Endothelial cell of umbilical vein (primary cell): Measurements from ENCODE around the gene NWD2. TPM values are rescaled to one million over a fixed set of nuclear protein-coding genes. Genes with fewer than 3 reads are reported as not detected.

Experiments used
- BruUV-seq: library from RNA; stranded (reverse); fragments of 400-500 nt; replicated peaks from 2 replicates; lab custom pipeline; 2021; lab: Mats Ljungman, UMichigan
- CTCF ChIA-PET: fragments of 300-600, 350-600 bp; sonication (Branson Sonifier 250); formaldehyde crosslinking; loops from one replicate; lab custom pipeline; 2021; ENCODE audit warnings: antibody characterized with exemption, inconsistent platforms; lab: Charles Lee
- POLR2A ChIA-PET: fragments of 300-600, 350-600 bp; sonication (Branson Sonifier 250); formaldehyde crosslinking; loops from one replicate; lab custom pipeline; 2021; ENCODE audit warnings: antibody characterized with exemption, inconsistent platforms; lab: Charles Lee
- DNase-seq: peaks from one replicate; pipeline ENCODE4 v3.0.0-alpha.2; 2011; ENCODE audit warnings: low read depth, low spot score
- FAIRE-seq: peaks from 2 replicates; lab custom pipeline; 2011; peaks lifted over from hg19 to GRCh38; lab: Jason Lieb, UNC
- H2AFZ ChIP-seq: 2 replicates; pipeline ENCODE4 v1.6.0; 2012; ENCODE audit warnings: low read depth, low read length, control low read depth, inconsistent platforms
- H3K27ac ChIP-seq: 2 replicates; pipeline ENCODE4 v1.5.1; 2011; ENCODE audit warnings: low read depth, mild to moderate bottlenecking, control low read depth, low read length, moderate library complexity; ENCODE audit not compliant: insufficient read depth
- H3K27me3 ChIP-seq, 2 experiments: 2 replicates each; pipeline versions ENCODE4 v1.6.0 to v1.6.1; 2011; ENCODE audit warnings: low read length in 2 of 2, mixed read lengths in 1 of 2; ENCODE audit not compliant: control insufficient read depth in 2 of 2, insufficient read depth in 2 of 2
- H3K36me3 ChIP-seq, 2 experiments: 2 replicates in 1 of 2; 3 replicates in 1 of 2; pipeline ENCODE4 v1.5.1; 2011; ENCODE audit warnings: low read length in 2 of 2, mild to moderate bottlenecking in 1 of 2, moderate library complexity in 1 of 2; ENCODE audit not compliant: control insufficient read depth in 2 of 2, insufficient read depth in 2 of 2; ENCODE audit errors: extremely low read depth in 1 of 2
- H3K4me1 ChIP-seq: 3 replicates; pipeline ENCODE4 v1.5.1; 2011; ENCODE audit warnings: mild to moderate bottlenecking, low read length; ENCODE audit not compliant: control insufficient read depth, insufficient read depth; ENCODE audit errors: extremely low read depth
- H3K4me2 ChIP-seq: 2 replicates; pipeline ENCODE4 v1.6.1; 2011; ENCODE audit warnings: low read length, control low read depth, mixed read lengths; ENCODE audit not compliant: insufficient read depth
- H3K4me3 ChIP-seq, 3 experiments: fragments of 200-600 bp in 1 of 3; sonication (generic), shearing (Covaris generic) in 1 of 3; replicated peaks in 1 of 3; 2 replicates each; pipeline ENCODE4 v1.5.1; 2011 to 2016; ENCODE audit warnings: control low read depth in 3 of 3, low read length in 3 of 3, mild to moderate bottlenecking in 2 of 3, inconsistent platforms in 1 of 3, low read depth in 1 of 3, moderate library complexity in 1 of 3; ENCODE audit not compliant: insufficient read depth in 1 of 3
- H3K79me2 ChIP-seq: 2 replicates; pipeline ENCODE4 v1.6.0; 2012; ENCODE audit warnings: low read length, inconsistent platforms; ENCODE audit not compliant: control insufficient read depth, insufficient read depth
- H3K9ac ChIP-seq: replicated peaks from 2 replicates; pipeline ENCODE3; 2011; ENCODE audit warnings: low read length, control low read depth; ENCODE audit not compliant: insufficient read depth; ENCODE audit errors: extremely low read depth
- H3K9me1 ChIP-seq: replicated peaks from 3 replicates; pipeline ENCODE4 v1.6.0; 2011; ENCODE audit warnings: mild to moderate bottlenecking, low read length; ENCODE audit not compliant: control insufficient read depth, insufficient read depth; ENCODE audit errors: extremely low read depth
- H3K9me3 ChIP-seq: replicated peaks from 2 replicates; pipeline ENCODE4 v1.5.1; 2012; ENCODE audit warnings: low read length, inconsistent platforms; ENCODE audit not compliant: control insufficient read depth, insufficient read depth
- H4K20me1 ChIP-seq: replicated peaks from 2 replicates; pipeline ENCODE3; 2011; ENCODE audit warnings: mild to moderate bottlenecking, low read length; ENCODE audit not compliant: control insufficient read depth, insufficient read depth; ENCODE audit errors: extremely low read depth
- EZH2 ChIP-seq: IDR thresholded peaks from 2 replicates; pipeline ENCODE4 v1.6.1; 2012; ENCODE audit warnings: borderline replicate concordance, low read depth, mild to moderate bottlenecking, moderate library complexity, low read length, inconsistent platforms; ENCODE audit not compliant: severe bottlenecking
- FOS ChIP-seq: IDR thresholded peaks from 2 replicates; pipeline ENCODE4 v1.6.1; 2011; ENCODE audit warnings: mild to moderate bottlenecking, low read length, moderate library complexity, borderline replicate concordance; ENCODE audit not compliant: insufficient read depth
- GATA2 ChIP-seq: IDR thresholded peaks from 2 replicates; pipeline ENCODE4 v1.7.0; 2011; ENCODE audit warnings: low read depth, mild to moderate bottlenecking, moderate library complexity, mixed read lengths, low read length; ENCODE audit not compliant: insufficient read length, insufficient read depth
- JUN ChIP-seq: IDR thresholded peaks from 2 replicates; pipeline ENCODE4 v1.6.1; 2011; ENCODE audit warnings: borderline replicate concordance, low read depth; ENCODE audit not compliant: insufficient read length, insufficient read depth
- MYC ChIP-seq: IDR thresholded peaks from one replicate; pipeline ENCODE4 v1.6.1; 2011; ENCODE audit warnings: mild to moderate bottlenecking, low read depth, low read length
- POLR2A ChIP-seq: IDR thresholded peaks from 2 replicates; pipeline ENCODE4 v1.6.1; 2012; ENCODE audit warnings: low read depth, mild to moderate bottlenecking, control low read depth, low read length
- POLR2AphosphoS5 ChIP-seq: IDR thresholded peaks from 2 replicates; pipeline ENCODE4 v1.6.1; 2012; ENCODE audit warnings: low read depth, mild to moderate bottlenecking, control low read depth, low read length, moderate library complexity; ENCODE audit not compliant: insufficient read depth
- dilution Hi-C: fragments of 300-500 bp; cut with MboI; formaldehyde crosslinking; loops from one replicate; pipeline ENCODE4 v1.15.0; 2019; ENCODE audit warnings: low sequenced_read_pairs; ENCODE audit not compliant: extremely low pct_ligation_motif_present
- intact Hi-C: fragments of 100-400 bp; cut with micrococcal nuclease; formaldehyde crosslinking; loops from one replicate; pipeline ENCODE4 v1.10.0; 2022
- polyA plus RNA-seq, 4 experiments: library from polyadenylated mRNA; depleted of rRNA in 3 of 4; stranded (reverse) in 3 of 4; unstranded in 1 of 4; fragments of >200 nt; gene quantifications; 2 replicates each; pipeline versions ENCODE4 v1.2.1 to v1.2.3, GENCODE V29; 2011 to 2012; ENCODE audit warnings: missing spikeins in 1 of 4
- total RNA-seq: library from RNA; stranded (reverse); gene quantifications from 2 replicates; pipeline ENCODE4 v1.2.3, GENCODE V29; 2021
- TF ChIP-seq, protein P1 (sequence below): IDR thresholded peaks from 2 replicates; pipeline ENCODE4 v1.6.1; 2011; ENCODE audit not compliant: insufficient read depth, insufficient read length
- TF ChIP-seq, protein P2 (sequence below), 2 donors: IDR thresholded peaks; 1 replicate in 1 of 2; 2 replicates in 1 of 2; pipeline ENCODE4 v1.5.1; 2011; ENCODE audit warnings: low read length in 2 of 2, mild to moderate bottlenecking in 2 of 2, moderate library complexity in 2 of 2, control low read depth in 1 of 2, inconsistent platforms in 1 of 2, low read depth in 1 of 2; ENCODE audit not compliant: insufficient read depth in 1 of 2; ENCODE audit errors: extremely low read depth in 1 of 2

Gene NWD2
- total and polyA plus RNA-seq, 2 donors (not counting 3 experiments of a cell fraction or from before 2014, with no cell fraction given): not detected

DNA sequence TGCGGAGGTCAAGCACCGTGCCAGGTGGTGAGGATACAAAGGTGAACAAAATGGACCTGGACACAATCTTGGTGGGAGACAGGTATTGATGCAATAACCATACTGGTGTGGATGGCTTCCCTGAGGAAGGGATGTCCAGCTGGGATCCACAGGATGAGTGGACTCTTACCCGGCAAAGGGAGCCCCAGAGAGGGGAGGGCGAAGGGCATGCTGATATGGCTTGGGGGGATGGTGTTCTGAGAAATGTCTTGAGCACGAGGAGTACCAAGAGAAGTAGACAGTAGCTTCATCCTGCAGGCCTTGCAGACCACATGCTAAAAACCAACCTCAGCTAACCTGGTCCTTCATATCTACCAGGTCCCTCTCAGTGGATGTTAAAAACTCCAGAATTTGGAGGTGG is 220.8 kb downstream of the NWD2 start:
- no peaks in the 10 kb centered on the region for H3K79me2 ChIP-seq
- no peaks in the 10 kb centered on the region for H4K20me1 ChIP-seq
- no peak for FAIRE-seq
- H3K27me3 ChIP-seq: peaks cover 3 to 6% of the 10 kb centered on the region in 2 experiments
- H3K4me1 ChIP-seq: no peaks in the 10 kb centered on the region
- intact Hi-C loops (no loop called here), dilution Hi-C loops (no loop called here)
- H3K27ac ChIP-seq: no peak overlapping the region
- no peaks in the 10 kb centered on the region for H3K9me1 ChIP-seq
- CTCF ChIA-PET: interaction anchor here (1.2 to 1.4 kb wide), 2 partner anchors 8 to 12 kb away, joined by 3 to 5 read pairs; a partner anchor contains a TSS
- no peak overlapping the region for H3K4me3 ChIP-seq
- no peaks in the 10 kb centered on the region for H3K9me3 ChIP-seq
- H3K4me2 ChIP-seq: no peak overlapping the region
- no peak overlapping the region for H2AFZ ChIP-seq
- no peaks in the 10 kb centered on the region for H3K36me3 ChIP-seq
- DNase-seq: no peak
- POLR2A ChIA-PET: no interaction called here
- no peak overlapping the region for H3K9ac ChIP-seq
- no TSS peak for BruUV-seq
- TF ChIP-seq GATA2: no peak
- TF ChIP-seq FOS: no peak
- no peak for TF ChIP-seq POLR2A
- no peak for TF ChIP-seq MYC
- TF ChIP-seq JUN: no peak
- no peak for TF ChIP-seq POLR2AphosphoS5
- TF ChIP-seq, protein P1, sequence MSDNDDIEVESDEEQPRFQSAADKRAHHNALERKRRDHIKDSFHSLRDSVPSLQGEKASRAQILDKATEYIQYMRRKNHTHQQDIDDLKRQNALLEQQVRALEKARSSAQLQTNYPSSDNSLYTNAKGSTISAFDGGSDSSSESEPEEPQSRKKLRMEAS: no peak
- no peak for TF ChIP-seq EZH2
- TF ChIP-seq, protein P2, sequence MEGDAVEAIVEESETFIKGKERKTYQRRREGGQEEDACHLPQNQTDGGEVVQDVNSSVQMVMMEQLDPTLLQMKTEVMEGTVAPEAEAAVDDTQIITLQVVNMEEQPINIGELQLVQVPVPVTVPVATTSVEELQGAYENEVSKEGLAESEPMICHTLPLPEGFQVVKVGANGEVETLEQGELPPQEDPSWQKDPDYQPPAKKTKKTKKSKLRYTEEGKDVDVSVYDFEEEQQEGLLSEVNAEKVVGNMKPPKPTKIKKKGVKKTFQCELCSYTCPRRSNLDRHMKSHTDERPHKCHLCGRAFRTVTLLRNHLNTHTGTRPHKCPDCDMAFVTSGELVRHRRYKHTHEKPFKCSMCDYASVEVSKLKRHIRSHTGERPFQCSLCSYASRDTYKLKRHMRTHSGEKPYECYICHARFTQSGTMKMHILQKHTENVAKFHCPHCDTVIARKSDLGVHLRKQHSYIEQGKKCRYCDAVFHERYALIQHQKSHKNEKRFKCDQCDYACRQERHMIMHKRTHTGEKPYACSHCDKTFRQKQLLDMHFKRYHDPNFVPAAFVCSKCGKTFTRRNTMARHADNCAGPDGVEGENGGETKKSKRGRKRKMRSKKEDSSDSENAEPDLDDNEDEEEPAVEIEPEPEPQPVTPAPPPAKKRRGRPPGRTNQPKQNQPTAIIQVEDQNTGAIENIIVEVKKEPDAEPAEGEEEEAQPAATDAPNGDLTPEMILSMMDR (IDR thresholded peaks at IDR 0.05; ENCODE audit: extremely low read depth in 1 of 2, insufficient read depth in 1 of 2, low read depth in 1 of 2, low read length in 2 of 2): no peak
